Stomach (tissue), 9 donors: ENCODE results near the gene BRAF. TPM values are rescaled to one million over a fixed set of nuclear protein-coding genes. Genes with fewer than 3 reads are reported as not detected.

Experiments used
- DNase-seq, 2 donors: peaks; one replicate each; pipeline versions ENCODE4 v3.0.0 to v3.0.0-alpha.2; 2013 to 2019
- H3K27ac ChIP-seq, 5 donors: fragments of 200-600 bp in 4 of 5; sonication (generic) in 4 of 5; one replicate each; pipeline ENCODE4 v1.5.1; 2013 to 2019; ENCODE audit warnings: mild to moderate bottlenecking in 1 of 5, moderate library complexity in 1 of 5
- H3K27me3 ChIP-seq, 3 donors: fragments of 200-600 bp; sonication (generic); one replicate each; pipeline ENCODE4 v1.5.1; 2017 to 2019; ENCODE audit warnings: mixed run types in 1 of 3
- H3K36me3 ChIP-seq, 4 donors: fragments of 200-600 bp; sonication (generic); 1 replicate in 3 of 4; 2 replicates in 1 of 4; pipeline ENCODE4 v1.5.1; 2016 to 2019
- H3K4me1 ChIP-seq, 4 donors: fragments of 200-600 bp; sonication (generic); one replicate each; pipeline ENCODE4 v1.5.1; 2016 to 2019
- H3K4me3 ChIP-seq, 4 donors: fragments of 200-600 bp; sonication (generic) in 3 of 4; one replicate each; pipeline ENCODE4 v1.5.1; 2016 to 2019; ENCODE audit warnings: mild to moderate bottlenecking in 1 of 4
- H3K9me3 ChIP-seq, 4 donors: fragments of 200-600 bp; sonication (generic); one replicate each; pipeline ENCODE4 v1.5.1; 2016 to 2019
- EP300 ChIP-seq: sonication (generic); formaldehyde crosslinking; IDR thresholded peaks from one replicate; pipeline ENCODE4 v1.6.1; 2017; ENCODE audit warnings: antibody characterized with exemption
- POLR2A ChIP-seq, 4 donors: fragments of 450-650 bp; IDR thresholded peaks; one replicate each; pipeline ENCODE4 v1.6.1; 2016; ENCODE audit warnings: antibody characterized with exemption in 4 of 4, control low read depth in 2 of 4, mild to moderate bottlenecking in 1 of 4, moderate library complexity in 1 of 4
- POLR2AphosphoS5 ChIP-seq, 3 donors: sonication (generic); formaldehyde crosslinking; IDR thresholded peaks; one replicate each; pipeline ENCODE4 v1.6.1; 2016; ENCODE audit warnings: antibody characterized with exemption in 3 of 3
- WGBS, 5 donors: extraction: QIAGEN DNeasy Blood & Tissue Kit in 3 of 5; methylation state at CpG; one replicate each; pipeline versions ENCODE4 v1.1.5 to v1.1.7; 2013 to 2018; 5-methylcytosine and 5-hydroxymethylcytosine counted together
- intact Hi-C: fragments of 100-400 bp; cut with DNase I; formaldehyde crosslinking; loops from one replicate; pipeline ENCODE4 v1.15.1; 2023; ENCODE audit warnings: low total_unique reads
- polyA plus RNA-seq, 3 donors: library from polyadenylated mRNA; stranded (reverse); fragments of 200-250 nt; gene quantifications; one replicate each; pipeline ENCODE4 v1.2.3, GENCODE V29; 2013
- total RNA-seq, 5 donors: library from RNA; depleted of rRNA; stranded (reverse); fragments of >200 nt; gene quantifications; one replicate each; pipeline versions ENCODE4 v1.1.0 to v1.2.3, GENCODE V29; 2014 to 2016
- TF ChIP-seq, protein P1 (sequence below), 7 experiments: fragments of 450-650 bp in 4 of 7; fragments of 200-600 bp in 3 of 7; sonication (generic) in 3 of 7; IDR thresholded peaks; one replicate each; pipeline ENCODE4 v1.5.1; 2016 to 2019; ENCODE audit warnings: antibody characterized with exemption in 7 of 7, control low read depth in 2 of 7, mild to moderate bottlenecking in 1 of 7
- donor health status: healthy with polysubstance abuse.
- donor health status: Bipolar disorder and iron deficiency.
- donor health status: healthy.

Gene BRAF
- total and polyA plus RNA-seq, 8 donors, result 3.9 to 105 (median 33.3) TPM

DNA sequence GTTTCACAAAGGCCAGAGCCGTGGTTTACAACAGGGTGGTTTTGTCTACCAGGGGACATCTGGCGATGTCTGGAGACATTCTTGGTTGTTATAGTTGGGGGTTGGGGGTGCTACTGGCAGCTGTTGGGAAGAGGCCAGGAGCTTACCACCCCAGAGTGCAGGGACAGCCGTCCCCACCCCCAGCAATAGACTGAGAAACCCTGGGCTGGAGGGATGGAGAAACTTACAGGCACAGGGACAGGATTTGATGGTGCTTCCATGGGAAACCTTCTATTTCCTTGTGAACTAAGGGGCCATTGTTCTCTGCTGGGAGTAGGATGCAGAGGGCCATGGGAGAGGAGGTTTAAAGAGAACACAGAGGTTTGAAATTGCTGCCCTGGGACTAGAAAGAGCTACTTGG, 241.1 kb downstream of the BRAF start:
- TF ChIP-seq EP300 (no peak), POLR2AphosphoS5 (IDR thresholded peaks at IDR 0.05) (no peak), POLR2A (IDR thresholded peaks at IDR 0.05) (no peak)
- TF ChIP-seq, protein P1, sequence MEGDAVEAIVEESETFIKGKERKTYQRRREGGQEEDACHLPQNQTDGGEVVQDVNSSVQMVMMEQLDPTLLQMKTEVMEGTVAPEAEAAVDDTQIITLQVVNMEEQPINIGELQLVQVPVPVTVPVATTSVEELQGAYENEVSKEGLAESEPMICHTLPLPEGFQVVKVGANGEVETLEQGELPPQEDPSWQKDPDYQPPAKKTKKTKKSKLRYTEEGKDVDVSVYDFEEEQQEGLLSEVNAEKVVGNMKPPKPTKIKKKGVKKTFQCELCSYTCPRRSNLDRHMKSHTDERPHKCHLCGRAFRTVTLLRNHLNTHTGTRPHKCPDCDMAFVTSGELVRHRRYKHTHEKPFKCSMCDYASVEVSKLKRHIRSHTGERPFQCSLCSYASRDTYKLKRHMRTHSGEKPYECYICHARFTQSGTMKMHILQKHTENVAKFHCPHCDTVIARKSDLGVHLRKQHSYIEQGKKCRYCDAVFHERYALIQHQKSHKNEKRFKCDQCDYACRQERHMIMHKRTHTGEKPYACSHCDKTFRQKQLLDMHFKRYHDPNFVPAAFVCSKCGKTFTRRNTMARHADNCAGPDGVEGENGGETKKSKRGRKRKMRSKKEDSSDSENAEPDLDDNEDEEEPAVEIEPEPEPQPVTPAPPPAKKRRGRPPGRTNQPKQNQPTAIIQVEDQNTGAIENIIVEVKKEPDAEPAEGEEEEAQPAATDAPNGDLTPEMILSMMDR (IDR thresholded peaks at IDR 0.05), result no peak
- H3K4me1 ChIP-seq, result no peaks in the 10 kb centered on the region
- no peak overlapping the region for H3K4me3 ChIP-seq
- no peaks in the 10 kb centered on the region for H3K27me3 ChIP-seq
- intact Hi-C loops, result no loop called here
- no peaks in the 10 kb centered on the region for H3K9me3 ChIP-seq
- DNase-seq, result peak in 1 of 2 donors; percentile 53
- H3K36me3 ChIP-seq, result peaks cover 42 to 100% (median 93%) of the 10 kb centered on the region in 4 donors
- no peak overlapping the region for H3K27ac ChIP-seq
- WGBS, 5 donors, result 86 to 96% (median 94%) methylated on average over 3 of the region's 3 CpGs

DNA sequence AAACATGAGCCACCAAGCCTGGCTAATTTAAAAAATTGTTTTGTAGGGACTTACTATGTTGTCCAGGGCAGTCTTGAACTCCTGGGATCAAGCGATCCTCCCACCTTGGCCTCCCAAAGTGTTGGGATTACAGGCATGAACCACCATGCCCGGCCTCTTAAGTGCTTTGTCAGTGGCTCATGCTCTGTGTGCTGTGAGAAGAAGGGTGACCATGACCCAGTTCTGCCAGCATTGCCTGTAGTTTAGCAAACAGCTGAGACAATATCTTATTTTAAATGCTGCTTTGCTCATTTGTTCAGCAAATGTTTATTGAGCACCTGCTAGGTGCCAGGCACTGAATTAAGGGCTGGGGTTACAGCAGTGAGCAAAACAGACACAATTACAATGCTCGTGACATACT, 243.0 kb downstream of the BRAF start:
- H3K4me3 ChIP-seq, result no peak overlapping the region
- intact Hi-C loops, result no loop called here
- DNase-seq, result peak in 1 of 2 donors; percentile 7
- no peak overlapping the region for H3K27ac ChIP-seq
- WGBS, 5 donors, result 86 to 98% (median 95%) methylated on average over 3 of the region's 3 CpGs
- peaks cover 26 to 99% (median 85%) of the 10 kb centered on the region in 4 donors for H3K36me3 ChIP-seq
- H3K27me3 ChIP-seq, result no peaks in the 10 kb centered on the region
- TF ChIP-seq, protein P1 (IDR thresholded peaks at IDR 0.05), result no peak
- no peaks in the 10 kb centered on the region for H3K9me3 ChIP-seq
- H3K4me1 ChIP-seq, result no peaks in the 10 kb centered on the region

DNA sequence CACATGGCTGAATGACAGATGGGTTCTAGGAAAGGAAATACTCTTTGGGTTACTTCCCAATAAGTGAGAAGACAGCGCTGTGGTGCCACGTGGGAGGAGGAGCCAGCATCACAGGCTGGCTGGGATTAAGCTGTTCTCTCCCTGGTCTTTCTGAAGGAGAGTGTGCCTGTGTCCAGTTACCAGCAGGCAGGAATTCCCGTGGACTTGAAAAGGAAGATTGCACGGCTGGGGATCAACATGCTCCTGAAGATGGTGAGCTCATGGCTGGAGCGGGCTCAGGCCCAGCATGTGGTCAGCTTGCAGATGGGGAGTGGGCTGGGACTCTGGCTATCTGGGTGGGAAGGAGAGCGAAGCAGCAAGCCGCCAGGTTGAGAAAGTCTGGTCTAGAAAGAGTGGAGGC, 243.8 kb downstream of the BRAF start:
- peak in 1 of 2 donors; percentile 5 for DNase-seq
- no peak overlapping the region for H3K4me3 ChIP-seq
- no peaks in the 10 kb centered on the region for H3K9me3 ChIP-seq
- TF ChIP-seq POLR2A (IDR thresholded peaks at IDR 0.05), result no peak
- no peak for TF ChIP-seq POLR2AphosphoS5 (IDR thresholded peaks at IDR 0.05)
- TF ChIP-seq, protein P1 (IDR thresholded peaks at IDR 0.05), result no peak
- no peak for TF ChIP-seq EP300
- H3K27me3 ChIP-seq, result no peaks in the 10 kb centered on the region
- 90 to 96% (median 95%) methylated on average over 7 of the region's 7 CpGs for WGBS, 5 donors
- intact Hi-C loops, result no loop called here
- H3K4me1 ChIP-seq, result peaks cover 0 to 4% (median 0%) of the 10 kb centered on the region in 4 donors
- no peak overlapping the region for H3K27ac ChIP-seq
- peaks cover 24 to 90% (median 76%) of the 10 kb centered on the region in 4 donors for H3K36me3 ChIP-seq

DNA sequence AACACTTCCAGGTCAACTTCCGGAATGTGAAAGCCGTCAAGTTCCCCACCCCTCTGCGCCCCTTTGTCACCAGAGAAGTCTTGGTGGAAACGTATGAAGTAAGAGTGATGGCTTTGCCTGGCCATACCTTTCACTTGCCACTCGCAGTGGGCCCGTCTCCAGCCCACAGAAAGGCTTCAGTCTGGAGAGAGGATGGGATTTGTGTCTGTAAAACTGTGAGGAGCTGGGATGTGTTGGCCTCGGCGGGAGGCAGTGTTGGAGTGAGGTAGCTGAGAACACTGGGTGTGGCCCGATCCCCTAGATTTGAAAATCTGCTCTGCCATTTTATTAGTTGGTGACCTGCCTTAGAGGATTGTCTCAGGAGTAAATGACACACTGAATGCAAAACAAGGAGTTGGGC, 245.5 kb downstream of the BRAF start:
- H3K27ac ChIP-seq, result no peak overlapping the region
- no peak for TF ChIP-seq POLR2AphosphoS5 (IDR thresholded peaks at IDR 0.05)
- no peak for TF ChIP-seq EP300
- TF ChIP-seq POLR2A (IDR thresholded peaks at IDR 0.05), result no peak
- TF ChIP-seq, protein P1 (IDR thresholded peaks at IDR 0.05), result no peak
- H3K9me3 ChIP-seq, result no peaks in the 10 kb centered on the region
- H3K4me3 ChIP-seq, result no peak overlapping the region
- peaks cover 20 to 73% (median 60%) of the 10 kb centered on the region in 4 donors for H3K36me3 ChIP-seq
- H3K27me3 ChIP-seq, result no peaks in the 10 kb centered on the region
- intact Hi-C loops, result no loop called here
- peaks cover 9 to 21% (median 14%) of the 10 kb centered on the region in 4 donors for H3K4me1 ChIP-seq
- peak in 1 of 2 donors; percentile 8 for DNase-seq
- 93 to 96% (median 95%) methylated on average over 9 of the region's 9 CpGs for WGBS, 5 donors
